ENCODE results near the gene PFKP.

Gene PFKP

GRCh38 chr10:3067859-3068179 is 471 bp downstream of the PFKP start:
- Histone ChIP-seq H3K4me1 (ENCODE audit: control insufficient read depth, insufficient read depth, low read length) (peaks cover 5% of the 10 kb centered on the region), H3K27ac (ENCODE audit: extremely low read depth, low read depth, low read length) (peak overlapping the region; percentile 81; the same call in 1 of the 2 replicates)

More at GRCh38 chr10:3067859-3068179, 471 bp downstream of the PFKP start:
- peak; percentile 50; the same call in 1 of the 2 replicates for TF ChIP-seq PATZ1 (tag by site-specific recombination; IDR thresholded peaks at IDR 0.05)
- TF ChIP-seq ZNF157 (tag by site-specific recombination; IDR thresholded peaks at IDR 0.05) = no peak
- TF ChIP-seq ZNF214 (tag by site-specific recombination; IDR thresholded peaks at IDR 0.05; ENCODE audit: borderline replicate concordance) = no peak
- no peak for TF ChIP-seq ZNF843 (tag by site-specific recombination; IDR thresholded peaks at IDR 0.05)
- TF ChIP-seq ZNF391 (tag by site-specific recombination; IDR thresholded peaks at IDR 0.05; ENCODE audit: borderline replicate concordance, low read depth) = 0 out of 2 replicates have a peak, but pooled peaks have one; percentile 4
- 0 out of 2 replicates have a peak, but pooled peaks have one; percentile 13 for TF ChIP-seq ZNF596 (tag by site-specific recombination; IDR thresholded peaks at IDR 0.05)
- TF ChIP-seq SCRT1 (tag by site-specific recombination; IDR thresholded peaks at IDR 0.05; ENCODE audit: borderline replicate concordance) = no peak
- TF ChIP-seq ZNF341 (tag by site-specific recombination; IDR thresholded peaks at IDR 0.05; ENCODE audit: low read depth) = 0 out of 2 replicates have a peak, but pooled peaks have one; percentile 10
- TF ChIP-seq ZNF645 (tag by site-specific recombination; IDR thresholded peaks at IDR 0.05) = no peak
- peak; percentile 37 for TF ChIP-seq ZNF335 (tag by site-specific recombination; conservative IDR thresholded peaks at IDR 0.05)
- TF ChIP-seq SP2 (tag by site-specific recombination; IDR thresholded peaks at IDR 0.05) = no peak
- TF ChIP-seq GLIS2 (tag by site-specific recombination; IDR thresholded peaks at IDR 0.05) = 0 out of 2 replicates have a peak, but pooled peaks have one; percentile 51
- TF ChIP-seq, protein P1, sequence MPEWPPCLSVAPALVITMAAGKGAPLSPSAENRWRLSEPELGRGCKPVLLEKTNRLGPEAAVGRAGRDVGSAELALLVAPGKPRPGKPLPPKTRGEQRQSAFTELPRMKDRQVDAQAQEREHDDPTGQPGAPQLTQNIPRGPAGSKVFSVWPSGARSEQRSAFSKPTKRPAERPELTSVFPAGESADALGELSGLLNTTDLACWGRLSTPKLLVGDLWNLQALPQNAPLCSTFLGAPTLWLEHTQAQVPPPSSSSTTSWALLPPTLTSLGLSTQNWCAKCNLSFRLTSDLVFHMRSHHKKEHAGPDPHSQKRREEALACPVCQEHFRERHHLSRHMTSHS (tag by site-specific recombination; IDR thresholded peaks at IDR 0.05) = no peak
- TF ChIP-seq ZNF791 (tag by site-specific recombination; IDR thresholded peaks at IDR 0.05) = no peak
- peak; percentile 63 for TF ChIP-seq ZBTB20 (tag by site-specific recombination; IDR thresholded peaks at IDR 0.05)
- 0 out of 2 replicates have a peak, but pooled peaks have one; percentile 31 for TF ChIP-seq ZIC2 (tag by site-specific recombination; IDR thresholded peaks at IDR 0.05)
- TF ChIP-seq ZNF792 (tag by site-specific recombination; IDR thresholded peaks at IDR 0.05) = no peak
- TF ChIP-seq, protein P2, sequence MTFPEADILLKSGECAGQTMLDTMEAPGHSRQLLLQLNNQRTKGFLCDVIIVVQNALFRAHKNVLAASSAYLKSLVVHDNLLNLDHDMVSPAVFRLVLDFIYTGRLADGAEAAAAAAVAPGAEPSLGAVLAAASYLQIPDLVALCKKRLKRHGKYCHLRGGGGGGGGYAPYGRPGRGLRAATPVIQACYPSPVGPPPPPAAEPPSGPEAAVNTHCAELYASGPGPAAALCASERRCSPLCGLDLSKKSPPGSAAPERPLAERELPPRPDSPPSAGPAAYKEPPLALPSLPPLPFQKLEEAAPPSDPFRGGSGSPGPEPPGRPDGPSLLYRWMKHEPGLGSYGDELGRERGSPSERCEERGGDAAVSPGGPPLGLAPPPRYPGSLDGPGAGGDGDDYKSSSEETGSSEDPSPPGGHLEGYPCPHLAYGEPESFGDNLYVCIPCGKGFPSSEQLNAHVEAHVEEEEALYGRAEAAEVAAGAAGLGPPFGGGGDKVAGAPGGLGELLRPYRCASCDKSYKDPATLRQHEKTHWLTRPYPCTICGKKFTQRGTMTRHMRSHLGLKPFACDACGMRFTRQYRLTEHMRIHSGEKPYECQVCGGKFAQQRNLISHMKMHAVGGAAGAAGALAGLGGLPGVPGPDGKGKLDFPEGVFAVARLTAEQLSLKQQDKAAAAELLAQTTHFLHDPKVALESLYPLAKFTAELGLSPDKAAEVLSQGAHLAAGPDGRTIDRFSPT (tag by site-specific recombination; IDR thresholded peaks at IDR 0.05) = peak; percentile 55
- no peak for TF ChIP-seq ZNF555 (tag by site-specific recombination; conservative IDR thresholded peaks at IDR 0.05)
- TF ChIP-seq, protein P3, sequence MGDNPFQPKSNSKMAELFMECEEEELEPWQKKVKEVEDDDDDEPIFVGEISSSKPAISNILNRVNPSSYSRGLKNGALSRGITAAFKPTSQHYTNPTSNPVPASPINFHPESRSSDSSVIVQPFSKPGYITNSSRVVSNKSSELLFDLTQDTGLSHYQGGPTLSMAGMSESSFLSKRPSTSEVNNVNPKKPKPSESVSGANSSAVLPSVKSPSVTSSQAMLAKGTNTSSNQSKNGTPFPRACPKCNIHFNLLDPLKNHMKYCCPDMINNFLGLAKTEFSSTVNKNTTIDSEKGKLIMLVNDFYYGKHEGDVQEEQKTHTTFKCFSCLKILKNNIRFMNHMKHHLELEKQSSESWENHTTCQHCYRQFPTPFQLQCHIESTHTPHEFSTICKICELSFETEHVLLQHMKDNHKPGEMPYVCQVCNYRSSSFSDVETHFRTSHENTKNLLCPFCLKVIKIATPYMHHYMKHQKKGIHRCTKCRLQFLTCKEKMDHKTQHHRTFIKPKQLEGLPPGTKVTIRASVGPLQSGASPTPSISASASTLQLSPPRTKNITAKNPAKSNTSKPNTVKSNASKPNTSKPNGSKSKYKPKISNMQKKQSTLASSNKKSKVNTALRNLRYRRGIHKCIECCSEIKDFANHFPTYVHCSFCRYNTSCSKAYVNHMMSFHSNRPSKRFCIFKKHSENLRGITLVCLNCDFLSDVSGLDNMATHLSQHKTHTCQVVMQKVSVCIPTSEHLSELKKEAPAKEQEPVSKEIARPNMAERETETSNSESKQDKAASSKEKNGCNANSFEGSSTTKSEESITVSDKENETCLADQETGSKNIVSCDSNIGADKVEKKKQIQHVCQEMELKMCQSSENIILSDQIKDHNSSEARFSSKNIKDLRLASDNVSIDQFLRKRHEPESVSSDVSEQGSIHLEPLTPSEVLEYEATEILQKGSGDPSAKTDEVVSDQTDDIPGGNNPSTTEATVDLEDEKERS (tag by site-specific recombination; IDR thresholded peaks at IDR 0.05) = no peak
- no peak for TF ChIP-seq ZBTB17 (tag by site-specific recombination; IDR thresholded peaks at IDR 0.05)
- TF ChIP-seq MYNN (tag by site-specific recombination; IDR thresholded peaks at IDR 0.05; ENCODE audit: borderline replicate concordance) = no peak
- TF ChIP-seq, protein P4, sequence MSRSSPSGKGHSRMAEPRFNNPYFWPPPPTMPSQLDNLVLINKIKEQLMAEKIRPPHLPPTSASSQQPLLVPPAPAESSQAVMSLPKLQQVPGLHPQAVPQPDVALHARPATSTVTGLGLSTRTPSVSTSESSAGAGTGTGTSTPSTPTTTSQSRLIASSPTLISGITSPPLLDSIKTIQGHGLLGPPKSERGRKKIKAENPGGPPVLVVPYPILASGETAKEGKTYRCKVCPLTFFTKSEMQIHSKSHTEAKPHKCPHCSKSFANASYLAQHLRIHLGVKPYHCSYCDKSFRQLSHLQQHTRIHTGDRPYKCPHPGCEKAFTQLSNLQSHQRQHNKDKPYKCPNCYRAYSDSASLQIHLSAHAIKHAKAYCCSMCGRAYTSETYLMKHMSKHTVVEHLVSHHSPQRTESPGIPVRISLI (tag by site-specific recombination; IDR thresholded peaks at IDR 0.05) = no peak
- TF ChIP-seq ZNF664 (tag by site-specific recombination; IDR thresholded peaks at IDR 0.05) = no peak
- TF ChIP-seq KLF16 (tag by site-specific recombination; IDR thresholded peaks at IDR 0.05) = no peak
- no peak for TF ChIP-seq KLF17 (tag by site-specific recombination; IDR thresholded peaks at IDR 0.05)
- Histone ChIP-seq H3K4me3 (ENCODE audit: low read depth, low read length) (peak overlapping the region; percentile 77), H3K9me3 (ENCODE audit: control insufficient read depth, insufficient read depth, low read depth, low read length) (no peaks in the 10 kb centered on the region), H3K36me3 (ENCODE audit: control insufficient read depth in 2 of 2, insufficient read depth in 1 of 2, low read length in 2 of 2) (peaks cover 17 to 30% of the 10 kb centered on the region in 2 experiments)
- CTCF ChIA-PET = interaction anchor here (0.6 to 0.9 kb wide), 4 partner anchors 77 to 1224 kb away, joined by 3 read pairs; no protein-coding TSS in a partner anchor
- POLR2A ChIA-PET = interaction anchor here (0.6 to 1.3 kb wide), 3 partner anchors 28 to 1834 kb away, joined by 4 to 8 read pairs (median 4); no protein-coding TSS in a partner anchor

All from HEK293 (cell line).